DMS153 (cell line): ENCODE measurements around the gene IQCM.

ENCODE experiments used
- DNase-seq: peaks from one replicate; lab custom pipeline; 2025; lab: John Stamatoyannopoulos, UW

Gene IQCM, protein sequence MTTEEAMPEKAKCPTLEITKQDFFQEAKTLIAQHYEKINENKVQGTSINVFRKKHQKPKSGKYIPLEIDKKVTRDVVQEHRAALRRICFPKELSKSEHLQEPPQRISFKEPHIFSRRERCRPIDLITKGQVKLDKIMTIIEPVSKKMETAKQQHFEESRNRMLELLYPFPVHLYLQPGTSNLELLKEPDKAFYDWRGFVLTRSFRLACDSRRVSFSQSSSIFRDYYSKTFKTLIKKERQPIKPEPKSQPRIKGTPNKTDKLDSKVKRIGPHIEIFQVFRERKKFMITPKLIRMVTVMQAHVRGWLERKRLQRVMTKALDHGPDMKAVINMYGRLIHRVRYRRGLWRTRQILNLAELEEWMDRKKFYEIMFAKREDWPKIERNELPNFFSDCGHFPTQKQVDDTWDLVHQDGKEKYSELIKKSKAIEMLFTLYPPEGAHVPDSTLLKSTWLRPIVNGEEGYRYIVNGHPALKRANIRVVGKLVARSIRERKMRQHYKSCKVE

DNA sequence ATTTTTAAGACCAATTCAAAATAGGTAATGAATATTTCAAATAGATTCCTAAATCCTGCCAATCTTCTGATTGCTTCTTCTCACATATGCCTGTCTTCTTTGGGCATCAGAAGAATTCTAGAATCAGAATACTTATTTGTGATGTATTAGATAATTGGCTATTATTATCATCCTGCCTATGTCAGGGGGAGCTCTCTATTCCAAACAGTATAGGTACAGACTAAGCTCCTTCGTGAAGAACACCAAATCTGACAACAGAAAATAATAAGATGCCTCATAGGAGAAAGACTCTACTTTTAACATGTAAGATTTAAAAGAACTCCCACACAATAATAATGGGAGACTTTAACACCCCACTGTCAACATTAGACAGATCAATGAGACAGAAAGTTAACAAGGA, at the start of gene IQCM:
Gene IQCM, minus strand, starts transcription at position 101 of the 400 bp plus-strand sequence. CDS start 73,152 bp downstream, outside the sequence.
- DNase-seq: no peak

DNA sequence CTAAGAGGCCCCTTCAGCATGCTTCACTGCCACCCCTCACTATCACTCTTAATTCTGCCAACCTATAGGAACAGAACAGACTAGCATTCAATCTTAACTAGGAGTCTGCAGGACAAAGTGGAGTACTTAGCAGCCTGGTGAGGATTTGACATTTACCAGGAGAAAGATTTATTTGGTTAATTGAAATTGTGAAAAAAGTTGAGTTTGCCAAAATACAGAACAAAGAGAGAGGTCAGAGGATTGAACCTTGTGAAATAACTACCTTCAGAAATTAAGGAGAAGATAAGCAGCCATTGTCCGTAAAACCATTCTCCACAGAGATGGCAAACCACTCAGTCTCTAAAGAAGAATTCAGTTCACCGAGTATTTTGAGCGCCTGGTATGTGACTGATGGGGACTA, 41.8 kb upstream of the IQCM start:
- DNase-seq: no peak

DNA sequence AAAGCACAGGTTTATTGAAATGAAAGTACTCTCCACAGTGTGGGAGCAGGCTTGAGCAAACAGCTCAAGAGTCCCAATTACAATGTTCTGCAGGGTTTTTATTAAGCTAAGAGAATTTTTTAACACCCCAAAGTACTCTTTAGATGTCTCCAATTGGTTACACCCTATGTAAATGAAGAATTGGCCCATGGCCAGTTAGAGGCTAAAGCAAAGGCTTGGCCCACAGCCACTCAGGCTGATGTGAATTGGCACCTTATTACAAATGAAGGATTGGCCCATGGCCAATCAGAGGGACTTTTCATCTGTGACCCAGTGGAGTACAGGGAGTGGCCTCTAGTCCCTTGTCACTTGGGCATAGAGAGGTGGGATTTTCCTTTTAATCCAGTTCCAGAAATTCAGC, 30.1 kb upstream of the IQCM start:
- peak; percentile 89 for DNase-seq

DNA sequence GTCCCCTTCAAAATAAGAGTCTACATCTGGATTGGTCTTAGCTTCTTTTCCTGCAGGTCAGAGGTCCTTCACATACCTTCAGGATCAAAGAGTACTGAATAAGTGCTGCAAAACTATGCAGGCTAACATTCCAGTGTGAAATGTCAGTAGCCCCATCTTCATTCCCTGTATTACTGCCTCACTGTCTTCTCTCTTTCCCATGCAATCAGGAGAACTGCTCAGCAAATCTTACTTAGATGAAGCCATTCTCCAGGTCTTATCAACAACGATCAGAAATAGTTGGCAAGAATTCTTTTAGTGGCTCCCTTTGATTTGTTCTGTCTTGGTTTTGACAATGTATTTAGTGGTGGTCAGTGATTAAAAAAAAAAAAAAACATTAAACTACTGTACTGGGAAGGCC, 26.0 kb upstream of the IQCM start:
- DNase-seq: no peak

DNA sequence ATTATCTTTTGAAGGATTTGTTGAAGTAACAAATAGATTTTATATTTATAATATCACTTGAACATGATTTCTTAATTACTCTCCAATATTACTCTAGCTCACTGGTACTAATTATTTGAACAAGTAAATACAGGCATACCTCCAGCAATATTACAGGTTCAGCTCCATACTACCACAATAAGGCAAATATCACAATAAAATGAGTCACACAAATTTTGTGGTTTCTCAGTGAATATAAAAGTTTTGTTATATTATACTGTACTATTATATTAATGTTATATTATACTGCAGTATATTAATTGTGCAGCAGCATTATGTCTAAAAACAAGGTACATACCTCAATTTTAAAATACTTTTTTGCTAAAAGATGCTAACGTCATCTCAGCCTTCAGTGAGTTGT, 22.4 kb upstream of the IQCM start:
- no peak for DNase-seq

DNA sequence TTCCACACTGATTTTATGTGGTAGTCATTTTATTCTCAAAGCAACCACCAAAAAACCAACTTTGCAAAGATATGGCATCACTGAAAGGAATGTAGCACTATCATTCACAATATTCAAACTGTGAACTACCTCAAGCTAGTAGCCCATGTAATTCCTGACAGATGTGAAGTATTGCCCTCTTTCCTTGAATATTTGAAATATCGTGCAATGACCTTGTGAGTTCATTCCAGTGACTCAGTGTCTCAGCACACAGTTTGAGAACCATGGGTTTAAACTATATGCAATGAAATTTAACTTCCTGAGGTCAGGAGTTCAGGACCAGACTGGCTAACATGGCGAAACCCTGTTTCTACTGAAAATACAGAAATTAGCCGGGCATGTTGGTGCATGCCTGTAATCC, 20.9 kb upstream of the IQCM start:
- no peak for DNase-seq

DNA sequence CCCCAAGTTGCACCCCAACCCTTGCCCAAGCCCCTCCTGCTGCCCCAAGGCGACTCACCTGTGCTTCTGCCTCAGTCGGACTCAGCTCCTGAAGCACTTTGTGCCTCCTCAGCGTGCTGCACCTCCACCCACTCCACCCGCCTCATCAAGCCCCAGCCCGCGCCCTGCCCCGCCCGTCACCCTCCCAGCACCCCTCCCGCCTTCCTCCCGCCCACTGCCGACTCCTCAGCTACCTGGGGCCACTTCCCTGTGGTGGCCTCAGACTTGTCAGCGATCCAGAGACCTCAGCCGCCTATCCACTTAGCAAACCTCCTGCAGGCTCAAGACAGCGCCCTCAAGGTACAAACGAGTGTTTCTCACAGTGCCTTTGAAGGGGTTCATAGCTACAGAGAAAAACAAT, 19.6 kb upstream of the IQCM start:
- no peak for DNase-seq

DNA sequence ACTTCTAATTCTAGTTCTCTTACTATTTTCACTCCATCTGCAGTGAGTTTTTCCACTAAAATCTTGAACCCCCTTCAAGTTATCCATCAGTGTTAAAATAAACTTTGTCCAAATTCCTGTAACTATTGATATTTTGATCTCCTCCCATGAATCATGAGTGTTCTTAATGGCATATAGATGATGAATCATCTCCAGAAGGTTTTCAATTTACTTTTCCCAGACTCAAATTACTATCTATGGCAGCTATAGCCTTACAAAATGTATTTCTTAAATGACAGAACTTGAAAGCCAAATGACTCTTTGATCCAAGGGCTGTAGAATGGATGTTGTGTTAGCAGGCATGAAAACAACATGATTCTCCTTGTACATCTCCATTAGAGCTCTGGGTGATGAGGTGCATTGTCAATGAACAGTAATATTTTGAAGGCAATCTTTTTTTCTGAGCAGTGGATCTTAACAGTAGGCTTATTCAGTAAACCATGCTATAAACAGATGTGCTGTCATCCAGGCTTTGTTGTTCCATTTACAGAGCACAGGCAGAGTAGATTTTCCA, 16.1 kb upstream of the IQCM start:
- no peak for DNase-seq

DNA sequence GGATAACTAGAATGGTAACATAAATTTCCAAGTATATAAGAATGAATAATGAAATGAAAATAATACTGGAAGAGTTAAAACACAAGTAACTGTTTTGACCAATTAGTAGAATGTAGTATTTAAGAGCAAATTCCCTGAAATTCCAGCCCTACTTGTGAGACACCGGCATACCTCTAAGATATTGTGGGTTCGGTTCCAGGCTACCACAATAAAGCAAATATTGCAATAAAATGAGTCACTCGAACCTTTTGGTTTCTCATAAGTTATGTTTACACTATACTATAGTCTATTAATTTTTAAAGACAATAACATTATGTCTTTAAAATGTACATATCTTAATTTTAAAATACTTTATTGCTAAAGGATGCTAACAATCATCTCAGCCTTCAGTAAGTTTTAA, 15.2 kb upstream of the IQCM start:
- DNase-seq: no peak

DNA sequence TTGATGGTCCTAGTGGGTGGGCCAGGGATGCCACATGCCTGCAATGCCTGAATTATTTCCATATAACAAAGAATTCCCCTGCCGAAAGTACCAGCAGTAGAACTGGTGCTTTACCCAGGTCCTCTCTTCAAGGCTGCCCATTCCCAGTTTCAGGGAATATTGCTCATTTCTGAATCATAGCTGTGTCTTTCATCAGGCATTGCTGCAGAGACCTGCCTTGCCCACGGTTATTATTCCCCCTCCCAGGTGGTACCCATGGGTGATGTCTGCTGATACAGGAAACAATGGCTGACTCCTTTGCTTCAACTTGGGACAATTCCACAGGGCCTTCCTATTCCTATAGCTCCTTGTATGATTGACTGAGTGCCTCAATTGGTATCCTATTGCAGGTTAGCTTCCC, 9.7 kb upstream of the IQCM start:
- no peak for DNase-seq

DNA sequence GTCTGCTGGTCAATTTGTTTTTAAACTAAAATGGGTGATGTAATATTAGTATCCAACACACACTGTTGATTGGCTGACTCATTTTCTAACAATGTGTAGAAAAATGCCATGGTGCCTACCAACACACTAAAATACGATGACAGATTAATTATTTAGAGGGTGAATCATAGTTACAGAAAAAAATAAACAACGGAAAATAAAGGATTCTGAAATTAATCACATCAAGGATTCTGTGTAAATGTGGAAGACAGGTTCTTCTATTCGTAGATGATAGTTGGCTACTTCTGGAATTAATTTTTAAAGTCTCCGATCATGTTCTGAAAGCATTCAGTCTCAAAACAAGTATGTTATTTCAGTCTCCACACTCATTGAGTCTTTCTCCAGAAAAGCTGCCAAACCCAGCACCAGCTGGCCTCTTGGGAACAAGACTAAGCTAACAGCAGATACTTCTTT, 8.2 kb upstream of the IQCM start:
- no peak for DNase-seq

DNA sequence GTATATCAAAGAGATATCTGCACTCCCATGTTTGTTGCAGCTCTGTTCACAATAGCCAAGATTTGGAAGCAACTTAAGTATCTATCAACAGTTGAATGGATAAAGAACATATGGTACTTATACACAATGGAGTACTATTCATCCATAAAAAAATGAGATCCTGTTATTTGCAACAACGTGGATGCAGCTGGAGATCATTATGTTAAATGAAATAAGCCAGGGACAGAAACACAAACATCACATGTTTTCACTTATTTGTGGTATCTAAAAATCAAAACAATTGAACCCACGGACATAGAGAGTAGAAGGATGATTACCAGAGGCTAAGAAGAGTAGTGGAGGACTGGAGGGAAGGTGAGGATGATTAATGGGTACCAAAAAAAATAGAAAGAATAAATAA, 14.2 kb downstream of the IQCM start:
- DNase-seq: no peak

DNA sequence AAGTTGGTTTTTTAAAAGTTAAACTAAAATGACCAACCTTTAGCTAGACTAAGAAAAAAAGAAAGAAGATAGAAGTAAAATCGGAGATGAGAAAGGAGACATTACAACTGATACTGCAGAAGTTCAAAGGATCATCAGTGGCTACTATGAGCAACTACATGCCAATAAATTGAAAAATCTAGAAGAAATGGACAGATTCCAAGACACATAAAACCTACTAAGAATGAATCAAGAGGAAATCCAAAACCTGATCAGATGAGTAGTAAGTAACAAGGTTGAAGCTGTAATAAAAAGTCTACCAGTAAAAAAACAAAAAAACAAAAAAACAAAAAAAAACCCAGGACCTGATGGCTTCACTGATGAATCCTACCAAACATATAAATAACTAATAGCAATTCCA, 16.1 kb downstream of the IQCM start:
- no peak for DNase-seq

DNA sequence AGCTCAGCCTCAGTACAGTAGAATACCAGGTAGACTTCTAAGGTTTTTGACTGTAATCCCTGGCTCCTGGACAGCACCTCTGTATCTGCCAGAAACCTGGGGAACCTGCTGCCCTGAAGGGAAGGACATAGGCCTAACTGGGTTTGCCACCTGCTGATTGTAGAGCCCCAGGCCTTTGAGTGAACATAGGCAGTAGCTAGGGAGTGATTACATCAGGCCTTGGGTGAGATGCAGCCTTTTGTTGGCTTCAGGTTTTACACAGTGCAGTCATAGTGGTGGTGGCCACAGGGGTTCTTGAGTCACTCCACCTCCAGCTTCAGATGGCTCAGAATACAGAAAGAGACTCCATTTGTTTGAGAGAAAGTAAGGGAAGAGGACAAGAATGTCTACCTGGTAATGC, 19.3 kb downstream of the IQCM start:
- no peak for DNase-seq

DNA sequence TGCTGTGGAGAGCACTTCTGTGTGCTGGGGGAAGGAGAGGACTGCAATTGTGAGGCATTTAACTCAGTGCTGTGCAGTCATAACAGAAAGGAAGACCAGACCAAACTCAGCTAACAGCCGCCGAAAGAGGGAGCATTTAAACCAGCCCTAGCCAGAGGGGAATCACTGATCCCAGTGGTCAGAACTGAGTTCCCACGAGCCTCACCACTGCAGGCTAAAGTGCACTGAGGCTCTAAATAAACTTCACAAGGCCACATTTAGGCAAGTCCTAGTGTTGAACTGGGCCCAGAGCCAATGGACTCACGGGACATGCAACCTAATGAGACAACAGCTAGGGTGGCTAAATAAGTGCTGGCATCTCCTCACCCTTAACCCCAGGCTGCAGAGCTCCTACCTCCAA, 20.4 kb downstream of the IQCM start:
- DNase-seq: no peak

DNA sequence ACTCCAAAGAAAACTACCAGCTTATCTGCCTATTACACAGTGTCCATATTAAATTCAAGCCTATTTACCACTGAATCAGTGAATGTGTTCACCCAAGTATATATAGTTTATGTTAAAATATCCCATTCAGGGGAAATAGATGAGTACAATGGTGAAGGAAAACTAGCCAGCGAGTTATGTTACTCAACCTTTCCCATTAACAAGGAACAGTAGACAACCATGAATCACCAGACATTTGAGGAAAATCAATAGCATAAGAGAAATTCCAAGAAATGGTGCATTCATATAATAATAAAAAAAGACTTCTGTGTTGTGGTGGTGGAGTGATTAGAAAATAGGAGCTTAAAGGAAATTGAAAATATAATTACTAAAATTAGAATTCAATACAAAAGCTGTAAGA, 21.3 kb downstream of the IQCM start:
- no peak for DNase-seq

DNA sequence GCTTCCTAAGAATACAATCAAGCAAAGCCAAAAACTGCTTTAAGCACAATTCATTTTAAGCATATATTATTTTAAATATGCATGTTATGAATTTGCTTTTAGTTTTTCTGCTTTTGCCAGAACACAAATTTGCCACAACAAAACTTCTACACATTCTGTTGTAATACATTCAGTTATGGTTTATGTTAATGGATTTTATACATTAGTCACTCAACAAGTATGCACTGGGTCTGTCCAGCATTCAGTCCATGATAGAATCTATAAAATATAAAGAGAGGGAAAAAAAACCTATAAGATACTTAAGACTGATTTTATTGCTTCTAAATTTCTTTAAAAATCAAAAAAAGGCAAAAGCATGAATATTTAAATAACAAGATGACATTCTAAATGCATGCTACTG, 22.2 kb downstream of the IQCM start:
- no peak for DNase-seq

DNA sequence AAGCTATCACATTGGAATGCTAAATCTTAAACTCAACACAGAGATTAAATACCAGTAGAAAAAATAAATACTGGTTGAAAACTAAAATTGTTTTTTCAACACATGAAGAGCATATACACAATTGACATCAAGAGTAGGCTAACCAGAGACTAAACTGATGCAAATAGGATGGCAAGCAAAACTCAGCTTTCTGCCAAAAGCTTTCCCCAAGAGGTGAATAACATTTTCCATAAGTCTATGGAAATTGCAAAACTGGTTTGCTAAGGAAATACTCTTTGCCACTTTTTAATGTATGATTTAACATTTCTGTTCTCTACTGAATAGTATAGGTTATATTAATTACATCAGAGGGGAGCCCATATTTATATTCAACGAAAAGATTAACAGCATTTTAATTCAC, 23.8 kb downstream of the IQCM start:
- DNase-seq: no peak

DNA sequence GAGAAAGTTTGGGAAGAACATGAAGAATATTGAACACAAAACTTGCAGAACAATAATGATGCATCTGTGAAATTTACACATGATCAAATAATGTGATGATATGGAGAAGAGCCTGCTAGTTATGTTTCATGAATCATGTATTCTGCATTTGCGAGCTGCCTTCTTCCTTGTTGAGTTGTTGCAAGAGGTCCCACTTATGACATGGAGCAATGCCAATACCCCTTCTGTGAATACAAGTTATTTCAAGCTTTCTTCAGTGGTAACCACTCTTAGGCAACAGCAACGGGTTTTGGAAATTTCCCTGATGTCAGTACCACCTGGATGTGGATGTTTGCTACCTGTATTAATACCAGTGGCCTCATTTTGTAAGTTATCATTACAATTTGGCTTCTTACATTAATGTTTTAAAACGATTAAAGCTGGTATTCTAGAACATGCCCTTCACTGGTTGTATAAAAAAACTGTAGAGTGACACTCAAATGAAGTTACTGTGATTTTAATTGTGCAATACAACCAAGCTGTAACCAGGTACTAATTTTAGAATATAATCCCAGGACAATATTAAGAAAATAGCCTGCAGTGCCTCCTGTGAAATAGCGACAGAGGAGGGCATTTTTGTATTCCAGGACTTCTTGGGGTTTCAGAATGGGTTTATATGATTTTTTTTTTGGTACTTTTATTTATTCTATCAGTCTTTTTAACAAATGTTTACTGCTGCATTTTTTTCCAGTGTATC, 25.3 kb downstream of the IQCM start:
- DNase-seq: no peak

DNA sequence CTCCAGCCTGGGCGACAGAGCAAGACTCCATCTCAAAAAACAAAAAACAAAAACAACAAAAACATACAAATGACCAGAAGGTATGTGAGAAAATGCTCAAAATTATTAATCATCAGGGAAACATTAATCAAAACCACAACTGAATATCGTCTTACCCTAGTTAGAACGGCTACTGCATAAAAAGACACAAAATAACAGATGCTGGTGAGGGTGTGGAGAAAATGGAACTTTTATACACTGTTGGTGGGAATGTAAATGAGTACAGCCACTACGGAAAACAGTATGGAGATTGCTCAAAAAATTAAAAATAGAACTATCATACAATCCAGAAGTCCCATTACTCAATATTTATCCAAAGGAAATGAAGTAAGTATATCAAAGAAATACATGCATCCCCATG, 27.3 kb downstream of the IQCM start:
- DNase-seq: no peak

DNA sequence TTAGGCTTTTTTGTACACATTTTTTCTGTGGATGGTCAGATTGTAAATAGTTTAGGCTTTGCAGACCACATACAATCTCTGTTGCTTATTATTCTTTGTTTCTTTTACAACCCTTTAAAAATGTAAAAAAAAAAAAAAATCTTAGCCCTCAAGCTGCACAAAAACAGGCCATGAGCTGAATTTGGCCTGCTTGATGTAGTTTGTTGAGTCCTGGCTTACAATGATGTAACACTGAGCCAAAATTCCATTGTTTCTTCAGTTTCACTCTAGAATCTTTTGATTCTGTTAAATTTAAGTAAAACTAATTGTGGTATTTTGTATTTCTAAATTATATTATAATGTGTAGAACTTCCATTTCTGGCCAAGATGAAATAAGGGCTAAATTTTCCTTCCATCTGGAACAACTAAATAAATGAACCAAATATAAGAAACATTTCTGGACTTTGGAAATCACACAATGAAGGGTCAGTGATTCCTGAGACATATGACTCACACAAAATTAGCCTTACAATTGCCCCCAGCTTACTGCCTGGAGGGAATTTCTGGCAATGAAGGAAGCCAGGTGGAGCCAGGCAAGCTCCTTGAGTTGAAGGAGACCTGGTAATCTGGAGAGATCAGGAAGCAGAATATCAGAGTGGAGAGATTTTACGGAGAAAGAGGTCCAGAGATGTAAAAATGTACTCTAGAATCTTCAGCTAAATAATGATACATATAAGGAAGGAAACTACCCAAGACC, 29.8 kb downstream of the IQCM start:
- no peak for DNase-seq

DNA sequence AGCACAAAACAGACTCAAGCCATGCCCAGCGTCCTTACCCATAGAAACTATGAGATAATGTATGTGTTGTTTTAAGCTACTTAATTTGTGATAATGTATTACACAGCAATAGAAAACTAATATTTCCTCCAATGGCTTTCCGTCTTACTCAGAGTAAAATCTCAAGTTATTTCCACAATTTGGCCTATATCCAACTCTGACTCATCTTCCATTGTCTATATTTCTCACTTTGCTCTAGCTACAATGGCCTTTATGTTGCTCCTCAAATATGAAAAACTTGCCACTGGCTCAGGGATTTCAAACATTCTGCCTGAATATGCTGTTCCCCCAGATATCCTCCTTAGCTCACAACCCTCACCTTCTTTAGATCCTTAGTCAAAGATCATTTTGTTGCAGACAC, 31.6 kb downstream of the IQCM start:
- DNase-seq: no peak
